Suppressor macrophage (primary cell): ENCODE data around the gene PLGRKT.
A peak's percentile ranks its signal among the peaks of the same experiment; 100 is the strongest.
"Not testable (repeated sequence)": the region's sequence is repeated elsewhere in the genome, so short reads cannot be mapped to it uniquely, and the experiment has no call there.

Experiments used
- DNase-seq, 4 experiments: peaks; one replicate each; pipeline ENCODE4 v3.0.0-alpha.2; 2020 to 2022

Gene PLGRKT

DNA sequence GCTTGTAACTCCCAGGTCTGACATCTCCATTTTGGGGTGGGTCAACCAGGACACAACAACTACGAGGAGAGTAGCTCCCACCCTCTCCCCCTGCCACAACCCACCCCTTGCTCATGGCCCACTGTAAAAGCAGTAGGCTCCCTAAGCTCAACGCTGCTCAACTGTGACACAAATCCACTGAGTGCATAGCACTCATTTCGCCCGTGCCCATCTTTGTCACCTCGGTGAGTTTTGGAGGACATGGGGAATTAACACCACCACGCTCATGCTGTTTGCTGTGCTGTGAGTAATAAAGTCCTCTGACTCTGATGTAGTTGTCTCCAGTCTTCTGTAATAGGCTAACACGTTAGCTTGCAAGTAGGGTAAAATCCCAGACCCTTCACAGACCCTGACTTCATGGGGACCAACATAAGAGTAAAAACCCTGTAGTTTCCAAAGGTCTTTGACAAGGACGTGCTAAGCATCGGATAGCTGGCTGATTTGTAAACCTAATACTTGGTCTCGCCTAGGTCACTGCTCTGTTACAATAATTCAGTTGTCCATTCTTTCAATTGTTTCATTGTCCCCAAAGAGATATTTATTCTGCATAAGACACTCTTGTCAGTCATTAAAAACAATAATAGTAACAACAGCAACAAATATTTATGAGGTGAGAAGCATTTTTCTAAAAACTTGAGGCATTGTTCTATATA lies 7.7 kb downstream of the PLGRKT start:
- DNase-seq, result no peak

DNA sequence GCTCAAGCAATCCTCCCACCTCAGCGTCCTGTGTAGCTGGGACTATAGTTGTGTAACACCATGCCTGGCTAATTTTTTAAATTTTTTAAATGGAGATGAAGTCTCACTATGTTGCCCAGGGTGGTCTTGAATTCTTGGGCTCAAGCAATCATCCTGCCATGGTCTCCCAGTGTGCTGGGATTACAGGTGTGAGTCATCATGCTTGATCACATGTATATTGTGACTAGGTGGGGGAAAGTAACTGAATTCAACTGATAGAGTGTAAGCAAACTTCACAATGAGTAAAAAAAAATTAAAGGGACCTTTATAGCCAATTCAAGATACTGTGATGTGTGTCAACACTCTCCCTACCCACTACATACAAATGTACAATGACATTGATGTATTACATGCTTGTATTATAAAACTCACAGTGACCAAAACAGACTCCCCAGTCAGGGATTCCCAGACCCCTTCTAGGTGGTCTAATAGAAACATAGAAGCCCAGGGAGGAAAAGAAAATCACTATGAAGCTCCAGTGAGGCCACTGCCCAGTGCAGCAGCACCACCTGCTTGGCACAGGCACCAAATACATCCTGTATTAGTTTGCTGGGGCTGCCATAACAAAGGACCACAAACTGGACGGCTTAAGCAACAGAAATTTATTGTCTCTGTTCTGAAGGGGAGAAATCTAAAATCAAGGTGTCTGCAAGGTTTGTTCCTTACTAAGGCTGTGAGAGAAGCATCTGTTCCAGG lies 8.8 kb downstream of the PLGRKT start:
- DNase-seq, result no peak

DNA sequence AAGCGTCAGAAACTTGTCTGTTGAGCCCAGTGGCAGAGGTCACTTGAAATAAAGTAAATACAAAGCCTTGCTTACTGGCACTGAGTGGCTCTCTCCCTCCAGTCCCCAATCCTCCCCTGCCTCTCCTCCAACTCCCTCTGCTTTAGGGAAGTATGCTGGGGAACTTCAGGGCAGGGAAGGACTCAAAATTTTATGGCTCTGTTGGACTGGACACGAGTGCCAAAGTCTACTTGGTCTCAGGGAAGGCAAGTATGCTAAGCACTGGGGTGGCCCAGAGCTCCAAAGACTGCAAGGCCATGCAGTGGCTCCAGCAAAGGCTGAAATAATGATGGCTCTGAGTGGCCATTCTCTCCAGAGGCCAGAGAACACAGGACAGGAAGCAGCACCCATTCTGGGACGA lies 9.6 kb downstream of the PLGRKT start:
- peak in 1 of 4 experiments; percentile 6 for DNase-seq

DNA sequence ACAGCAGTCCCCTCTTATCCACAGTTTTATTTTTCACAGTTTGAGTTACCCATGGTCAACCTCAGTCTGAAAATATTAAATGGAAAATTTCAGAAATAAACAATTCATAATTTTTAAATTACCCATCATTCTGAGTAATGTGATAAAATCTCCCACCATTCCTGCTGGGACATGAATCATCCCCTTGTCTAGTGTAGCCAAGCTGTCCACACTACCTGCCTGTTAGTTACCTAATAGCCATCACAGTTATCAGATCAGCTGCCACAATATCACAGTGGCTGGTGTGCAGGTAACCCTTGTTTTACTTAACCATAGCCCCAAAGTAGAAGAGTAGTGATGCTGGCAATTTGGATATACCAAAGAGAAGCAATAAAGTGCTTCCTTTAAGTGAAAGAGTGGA lies 10.7 kb downstream of the PLGRKT start:
- DNase-seq, result no peak

DNA sequence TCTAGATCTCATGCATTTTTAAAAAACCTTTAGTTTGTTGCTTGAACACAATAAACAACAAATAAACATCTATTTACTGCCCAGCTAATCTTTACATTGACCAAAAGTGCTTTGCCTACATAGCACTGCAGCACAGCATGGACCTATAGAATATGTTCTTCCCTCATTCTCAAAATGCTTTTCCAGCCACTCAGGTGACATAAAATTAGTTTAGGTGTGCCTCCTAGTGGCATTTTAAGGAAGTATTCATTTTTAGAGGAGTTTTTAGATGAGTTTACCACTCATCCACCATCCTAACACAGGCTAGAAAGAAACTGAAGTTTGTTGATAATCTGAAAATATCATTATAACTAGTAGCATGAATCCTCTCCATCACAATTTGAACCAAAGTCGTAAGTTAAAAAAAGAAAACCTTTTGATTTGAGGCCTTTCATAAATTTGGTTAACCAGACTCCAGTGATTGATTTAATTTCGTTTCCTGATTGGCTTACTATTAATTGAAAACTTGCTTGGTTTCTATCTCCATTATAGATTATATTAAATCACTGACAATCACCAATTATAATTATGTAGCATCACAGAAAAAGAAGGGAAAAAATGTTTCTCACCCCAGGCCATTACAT lies 12.6 kb downstream of the PLGRKT start:
- DNase-seq, result peak in 3 of 4 experiments; percentile 9 to 38 (median 30)

DNA sequence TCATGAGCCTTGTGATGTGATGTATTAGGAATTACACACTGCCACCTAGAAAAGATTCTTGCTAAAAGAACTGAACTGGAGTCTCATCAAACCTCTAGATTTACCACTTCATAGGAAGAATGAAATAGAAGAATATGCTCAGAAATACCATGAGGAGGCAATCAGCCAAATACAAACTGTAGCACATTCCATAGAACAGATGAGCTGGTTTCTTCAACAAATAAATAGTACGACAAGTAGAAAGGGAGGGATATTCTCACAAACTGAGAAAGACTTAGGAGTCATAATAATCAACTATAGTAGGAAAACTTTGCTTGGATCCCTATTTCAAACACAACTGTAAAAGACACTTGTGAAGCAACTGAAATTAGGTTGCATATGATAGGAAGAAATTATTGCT lies 15.4 kb downstream of the PLGRKT start:
- no peak for DNase-seq

DNA sequence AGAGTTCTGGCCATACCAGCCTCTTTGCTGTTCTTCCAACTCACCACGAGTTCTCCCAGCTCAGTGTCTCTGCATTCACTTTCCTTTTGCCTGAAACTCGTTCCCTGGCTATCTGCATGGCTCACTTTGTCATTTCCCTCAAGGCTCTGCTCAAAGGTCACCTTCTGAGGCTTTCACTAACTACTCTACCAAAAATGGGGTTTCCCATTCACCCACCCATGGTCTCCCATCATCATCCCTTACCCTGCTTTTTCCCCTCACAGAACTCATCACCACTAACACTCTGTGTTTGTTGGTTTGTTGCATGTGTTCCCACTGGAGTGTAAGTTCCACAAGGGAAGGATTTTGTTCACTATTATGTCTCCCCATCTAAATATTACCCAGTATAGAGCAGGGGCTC lies 16.6 kb downstream of the PLGRKT start:
- no peak for DNase-seq

DNA sequence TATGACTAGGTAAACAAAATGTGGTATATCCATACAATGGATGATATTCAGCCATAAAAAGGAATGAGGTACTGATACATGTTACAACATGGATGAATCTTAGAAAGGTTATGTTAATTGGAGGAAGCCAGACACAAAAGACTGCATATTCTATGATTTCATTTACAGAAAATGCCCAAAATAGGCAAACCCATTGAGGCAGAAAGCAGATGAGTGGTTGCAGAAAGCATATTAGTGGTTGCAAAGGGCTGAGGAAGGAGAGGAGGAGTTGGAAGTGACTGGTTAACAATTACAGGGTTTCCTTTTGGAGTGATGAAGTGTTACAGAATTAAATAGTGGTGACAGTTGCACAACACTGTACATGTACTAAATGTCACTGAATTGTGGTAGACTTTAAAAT lies 17.7 kb downstream of the PLGRKT start:
- DNase-seq, result no peak

DNA sequence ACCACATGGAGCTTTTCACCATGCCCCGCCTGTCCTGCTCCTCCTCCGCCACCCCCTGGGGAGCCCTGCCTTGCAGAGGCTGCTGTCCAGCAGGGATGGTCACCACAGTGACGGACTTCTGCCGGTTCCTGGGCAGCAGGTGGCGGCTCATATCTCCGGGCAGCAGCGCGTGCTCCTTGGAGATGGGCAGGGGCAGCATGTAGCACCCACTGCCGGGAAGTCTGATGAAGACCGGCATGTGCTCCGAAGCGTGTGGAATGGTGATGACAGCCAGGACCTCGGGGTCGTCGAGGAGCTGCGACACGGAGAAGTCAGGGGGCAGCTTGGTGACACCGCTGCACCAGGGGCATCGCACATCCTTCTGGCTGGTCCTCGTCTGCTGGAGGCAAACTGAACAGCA lies 19.2 kb downstream of the PLGRKT start:
- no peak for DNase-seq

DNA sequence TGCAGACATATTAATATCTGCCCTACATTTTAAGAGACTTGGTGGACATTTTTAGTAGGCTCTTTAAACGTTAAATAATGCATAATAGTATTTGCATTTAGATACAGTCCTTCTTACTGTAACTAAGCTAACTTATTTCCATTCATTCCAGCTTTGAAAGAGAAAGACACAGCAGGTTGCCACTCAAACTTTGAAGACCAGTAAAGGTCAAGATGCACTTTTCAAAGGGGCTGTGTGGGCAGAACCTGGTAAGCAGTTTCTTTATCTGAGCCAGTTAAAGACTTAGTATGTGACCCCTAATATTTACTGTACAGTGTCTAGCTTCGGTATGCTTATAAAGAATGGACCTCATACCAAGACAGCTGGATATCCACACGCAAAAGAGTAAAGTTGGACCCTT lies 20.8 kb downstream of the PLGRKT start:
- no peak for DNase-seq

DNA sequence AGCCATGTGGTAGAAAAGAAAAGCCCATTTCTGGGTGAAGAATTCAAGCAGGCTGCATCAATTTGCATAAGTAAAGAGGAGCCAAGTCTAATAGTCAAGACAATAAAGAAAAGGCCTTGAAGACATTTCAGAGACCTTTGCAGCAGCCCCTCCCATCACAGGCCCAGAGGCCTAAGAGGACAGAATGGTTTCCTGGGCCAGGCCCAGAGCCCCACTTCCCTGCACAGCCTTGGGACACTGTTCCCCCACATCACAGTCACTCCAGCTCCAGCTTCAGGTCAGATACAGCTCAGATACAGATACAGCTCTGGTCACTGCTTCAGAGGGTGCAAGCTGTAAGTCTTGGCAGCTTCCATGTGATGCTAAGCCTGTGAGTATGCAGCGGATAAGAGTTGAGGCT lies 29.1 kb downstream of the PLGRKT start:
- DNase-seq, result no peak

DNA sequence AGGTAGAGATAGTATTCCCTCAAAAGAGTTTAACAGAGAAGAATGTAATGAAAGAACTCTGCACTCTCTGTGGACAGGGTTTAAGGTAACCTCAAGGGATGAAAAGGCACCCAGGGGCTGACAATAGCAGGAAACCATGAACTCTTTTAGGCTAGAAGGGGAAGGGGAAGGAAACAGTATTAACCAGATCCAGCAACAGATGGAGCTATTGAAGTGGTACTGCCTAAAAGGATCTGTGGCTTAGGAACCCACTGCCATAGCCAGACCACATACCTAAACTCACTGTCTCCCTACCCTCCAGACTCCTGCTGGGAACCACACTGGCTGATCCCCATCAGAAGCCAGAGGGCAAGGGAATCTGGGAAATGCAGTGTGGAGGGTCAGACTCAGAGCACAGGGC lies 35.5 kb downstream of the PLGRKT start:
- no peak for DNase-seq

DNA sequence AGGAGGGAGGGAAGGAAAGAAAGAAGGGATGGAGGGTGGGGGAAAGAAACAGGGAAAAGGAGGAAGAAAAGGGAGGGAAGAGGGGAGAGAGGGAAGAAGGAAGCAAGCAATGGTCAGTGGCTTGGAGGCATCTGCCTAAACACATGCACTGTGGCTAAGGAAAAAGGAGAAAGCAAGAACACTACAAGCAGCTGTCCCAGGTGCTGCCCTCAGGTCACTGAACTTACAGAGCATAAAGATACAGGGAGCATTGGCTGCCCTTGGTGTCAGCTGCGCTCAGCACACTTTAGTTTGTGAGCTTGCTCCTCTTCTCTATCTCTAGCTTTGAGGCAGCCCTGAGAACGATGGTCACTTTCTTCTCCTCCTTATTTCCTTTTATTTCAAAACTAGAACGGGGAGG lies 40.2 kb downstream of the PLGRKT start:
- not testable (repeated sequence) for DNase-seq

DNA sequence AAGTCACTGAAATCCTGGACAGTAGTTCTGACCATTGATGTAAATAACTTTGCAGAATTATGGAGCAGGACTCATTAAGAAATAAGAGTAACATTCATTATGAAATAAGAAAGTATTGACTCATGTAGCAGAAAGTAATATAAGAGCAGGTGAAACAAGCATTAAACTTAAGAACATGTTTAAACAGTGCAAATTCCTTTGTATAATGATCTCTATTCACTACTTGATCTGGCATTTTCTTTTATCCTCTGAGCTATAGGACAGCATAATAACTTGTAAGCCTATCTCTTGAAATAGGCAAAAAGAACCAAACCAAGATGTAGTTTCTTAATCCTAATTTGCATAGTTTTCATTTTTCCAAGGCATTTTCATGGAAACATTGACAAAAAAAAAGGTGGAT lies 42.3 kb downstream of the PLGRKT start:
- DNase-seq, result no peak

DNA sequence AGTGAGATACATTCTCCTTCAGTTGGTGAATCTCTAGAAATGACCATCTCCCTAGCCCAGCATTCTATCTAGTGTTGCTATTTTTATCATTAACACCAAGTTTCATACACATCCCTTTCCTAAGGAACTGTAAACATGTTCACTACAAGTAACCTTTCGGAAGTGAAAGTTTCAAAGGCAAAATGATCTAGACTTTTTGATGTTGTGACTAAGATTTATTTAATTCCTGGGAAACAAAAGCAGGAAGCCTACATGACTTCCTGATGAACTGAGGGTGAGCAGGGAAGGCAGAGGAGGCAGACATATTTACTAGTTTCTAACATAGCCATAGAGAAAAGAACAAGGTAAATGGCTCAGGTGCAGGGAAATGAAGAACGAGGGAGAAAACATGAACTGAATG lies 43.7 kb downstream of the PLGRKT start:
- not testable (repeated sequence) for DNase-seq

DNA sequence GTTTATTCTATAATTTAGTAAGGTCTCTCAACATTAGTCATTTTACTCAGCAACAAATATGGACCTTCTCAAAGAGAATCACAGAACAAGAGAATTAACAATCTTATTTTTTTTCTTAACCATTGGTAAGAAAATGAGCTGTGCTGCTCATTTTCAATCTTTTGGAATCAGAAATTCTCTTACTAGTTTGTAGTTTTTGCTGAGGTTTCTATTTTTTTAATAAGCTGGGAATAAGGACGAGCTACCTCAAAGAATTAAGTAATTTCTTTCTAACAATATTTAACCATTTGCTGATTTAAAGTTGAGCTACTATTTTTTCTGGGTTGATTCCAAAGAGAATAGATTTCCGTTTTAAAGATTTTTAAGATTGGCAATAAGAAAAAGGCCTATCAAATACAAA lies 44.2 kb downstream of the PLGRKT start:
- DNase-seq, result no peak

DNA sequence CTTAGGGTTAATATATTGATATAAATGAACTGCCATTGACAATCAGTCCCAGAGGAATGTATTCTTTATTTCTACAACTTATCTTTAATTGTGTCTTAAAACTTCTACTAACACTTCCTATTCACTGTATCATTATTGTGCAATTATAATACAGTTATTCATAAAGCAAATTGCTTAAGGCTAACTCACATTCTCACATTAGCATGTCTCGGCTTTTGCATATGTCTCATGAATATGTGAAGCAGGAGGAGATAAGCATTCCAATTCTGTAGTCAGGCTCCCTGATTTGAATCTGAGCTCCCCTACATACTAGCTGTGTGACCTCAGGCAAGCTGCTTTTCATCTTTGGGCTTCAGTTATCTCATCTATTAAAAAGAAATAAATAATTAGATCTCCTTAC lies 45.4 kb downstream of the PLGRKT start:
- no peak for DNase-seq

DNA sequence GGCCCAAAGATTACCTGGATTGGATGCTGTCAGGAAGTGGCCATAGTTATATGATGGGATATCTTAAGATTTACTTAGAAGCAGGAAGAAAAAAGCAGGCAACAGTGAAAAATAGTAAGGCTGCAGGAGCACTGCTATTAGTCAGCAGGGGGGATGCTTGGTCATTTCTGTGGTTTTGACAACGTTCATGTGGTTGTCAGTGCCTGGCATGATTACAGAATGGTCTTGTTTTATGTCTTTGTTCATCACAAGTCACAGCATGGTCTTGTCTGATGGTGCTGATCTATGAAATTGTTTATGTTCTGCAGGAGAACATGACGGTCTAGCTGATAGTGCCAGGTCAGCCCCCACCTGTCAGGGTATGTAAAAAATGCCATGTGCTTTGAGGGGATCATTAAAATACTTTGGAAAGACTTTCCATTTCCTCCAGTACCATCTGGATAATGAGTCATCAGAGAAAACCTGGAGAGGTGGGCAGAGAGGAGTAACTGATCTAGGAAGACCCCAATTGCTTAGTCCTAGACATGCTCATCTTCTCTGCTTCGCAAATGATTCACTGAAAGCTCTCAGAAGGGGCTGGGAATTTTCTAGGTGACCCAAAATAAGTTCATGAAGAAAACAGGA lies 48.5 kb downstream of the PLGRKT start:
- DNase-seq, result peak; percentile 14 to 54 (median 27)

DNA sequence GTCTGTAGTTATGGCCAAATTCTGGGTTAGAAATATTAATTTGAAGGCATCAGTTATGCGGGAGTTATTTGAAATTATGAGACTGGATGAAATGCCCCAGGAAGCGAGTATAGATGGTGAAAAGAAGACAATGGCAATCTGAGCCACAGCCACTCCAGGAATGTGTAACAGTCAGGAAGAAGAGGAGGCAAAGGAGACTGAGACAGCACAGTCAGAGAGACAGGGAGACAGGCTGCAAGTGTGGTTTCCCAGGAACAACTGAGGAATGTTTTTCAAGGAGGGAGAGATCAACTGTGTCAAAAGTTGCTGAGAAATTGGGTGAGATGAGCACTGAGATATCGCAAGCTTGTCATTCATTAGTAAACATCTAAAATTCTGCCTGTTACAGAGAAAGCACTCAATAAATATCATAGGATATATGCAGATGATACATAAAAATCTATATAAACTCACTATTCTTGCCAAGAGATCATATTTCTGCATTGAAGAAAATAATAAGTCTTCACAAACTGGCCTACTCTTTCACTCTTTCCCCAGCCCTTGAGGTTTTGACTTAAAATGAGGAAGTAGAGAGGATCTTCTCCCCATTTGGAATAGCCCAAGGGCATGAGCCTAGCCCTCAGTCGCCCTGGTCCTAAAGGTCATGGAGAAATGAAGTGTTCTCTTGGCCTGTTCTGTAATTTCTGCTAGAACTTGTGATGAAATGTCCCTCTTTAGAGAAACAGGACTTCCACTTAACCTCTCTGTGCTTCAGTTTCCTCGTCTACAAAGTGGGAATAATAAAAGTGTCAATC lies 49.5 kb downstream of the PLGRKT start:
- DNase-seq, result peak; percentile 49 to 79 (median 76)

DNA sequence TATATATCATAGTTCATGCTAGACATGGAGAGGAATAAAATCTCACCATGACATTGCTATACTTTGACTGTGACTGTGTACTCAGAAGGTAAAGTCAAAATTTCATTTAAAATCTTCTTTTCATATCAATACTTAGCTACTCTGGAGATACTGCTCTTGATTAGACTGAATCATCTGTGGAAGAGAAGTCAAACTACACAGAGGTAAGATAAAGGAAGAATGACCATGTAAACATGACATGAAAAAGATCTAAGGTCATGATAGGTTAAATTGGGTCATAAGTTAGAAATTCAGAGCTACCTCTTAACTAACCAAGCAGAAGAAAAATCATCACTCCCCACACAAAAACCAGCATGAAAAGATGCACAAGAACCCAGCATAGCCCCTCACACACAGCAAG lies 53.3 kb downstream of the PLGRKT start:
- DNase-seq, result no peak

DNA sequence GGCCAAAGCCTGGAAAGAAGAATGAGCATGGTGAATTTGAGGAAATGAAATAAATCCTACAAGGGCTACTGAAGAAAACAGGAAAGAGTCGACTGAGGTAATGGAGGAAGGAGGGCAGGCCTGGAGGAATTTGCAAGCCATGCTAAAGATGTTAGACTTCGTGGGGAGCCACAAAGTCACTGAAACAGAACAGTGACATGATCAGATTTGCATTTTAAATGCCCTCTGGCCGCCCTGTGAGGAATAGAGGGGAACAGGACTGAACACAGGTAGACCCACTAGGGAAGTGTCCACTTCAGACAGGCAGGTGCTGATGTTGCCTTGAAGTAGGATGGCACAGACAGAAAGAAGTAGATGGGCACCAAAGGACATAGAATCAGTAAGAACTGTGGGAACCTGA lies 55.2 kb downstream of the PLGRKT start:
- DNase-seq, result no peak

DNA sequence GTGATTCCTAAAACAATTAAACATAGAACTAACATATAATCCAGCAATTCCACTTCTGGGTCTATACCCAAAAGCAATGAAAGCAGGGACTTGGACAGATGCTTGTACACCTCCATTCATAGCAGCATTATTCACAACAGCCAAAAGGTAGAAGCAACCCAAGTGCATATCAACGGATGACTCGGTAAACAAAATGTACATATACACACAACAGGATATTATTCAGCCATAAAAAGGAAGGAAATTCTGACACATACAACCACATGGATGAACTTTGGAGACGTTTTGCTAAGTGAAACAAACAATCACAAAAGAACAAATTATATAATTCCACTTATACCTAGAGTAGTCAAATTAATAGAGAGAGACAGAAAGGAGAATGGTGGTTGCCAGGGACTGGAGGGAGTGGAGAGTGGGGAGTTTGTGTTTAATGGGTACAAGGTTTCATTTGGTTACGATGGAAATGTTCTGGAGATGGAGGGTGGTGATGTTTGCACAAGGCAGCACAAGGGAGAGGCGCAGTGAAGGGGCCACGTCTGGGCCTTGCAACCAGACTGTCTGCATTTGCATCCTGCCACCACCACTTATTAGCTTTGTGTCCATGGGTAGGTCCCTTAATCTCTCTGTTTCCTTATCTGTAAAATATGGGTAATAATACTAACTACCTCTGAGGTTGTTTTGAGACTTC lies 61.8 kb downstream of the PLGRKT start:
- DNase-seq, result peak in 1 of 4 experiments; percentile 3
